Osteoblast (primary cell): Measurements from ENCODE around the gene KITLG. TPM values are rescaled to one million over a fixed set of nuclear protein-coding genes. Genes with fewer than 3 reads are reported as not detected.

ENCODE experiments used
- DNase-seq: peaks from one replicate; pipeline ENCODE4 v3.0.0; 2011; ENCODE audit warnings: low spot score, mixed read lengths; ENCODE audit not compliant: insufficient read length; ENCODE audit errors: missing footprints
- H2AFZ ChIP-seq: 2 replicates; pipeline ENCODE4 v1.6.0; 2011; ENCODE audit warnings: mild to moderate bottlenecking, low read length
- H3K27ac ChIP-seq: 2 replicates; pipeline ENCODE4 v1.5.1; 2011; ENCODE audit warnings: mild to moderate bottlenecking, low read depth, low read length, moderate library complexity
- H3K27me3 ChIP-seq: 2 replicates; pipeline ENCODE4 v1.6.0; 2012; ENCODE audit warnings: mild to moderate bottlenecking, control low read depth, inconsistent platforms, low read length, moderate library complexity; ENCODE audit not compliant: insufficient read depth
- H3K36me3 ChIP-seq: 2 replicates; pipeline ENCODE4 v1.5.1; 2011; ENCODE audit warnings: mild to moderate bottlenecking, low read length, control low read depth, moderate library complexity; ENCODE audit not compliant: insufficient read depth
- H3K4me1 ChIP-seq: 2 replicates; pipeline ENCODE4 v1.5.1; 2011; ENCODE audit warnings: mild to moderate bottlenecking, low read length, control low read depth, moderate library complexity; ENCODE audit not compliant: insufficient read depth
- H3K4me2 ChIP-seq: 2 replicates; pipeline ENCODE4 v1.6.0; 2011; ENCODE audit warnings: mild to moderate bottlenecking, low read length; ENCODE audit not compliant: insufficient read depth
- H3K4me3 ChIP-seq: fragments of 200-600 bp; sonication (generic); 3 replicates; pipeline ENCODE4 v1.5.1; 2012; ENCODE audit warnings: mild to moderate bottlenecking, low read length, inconsistent platforms; ENCODE audit not compliant: insufficient read depth
- H3K79me2 ChIP-seq: 2 replicates; pipeline ENCODE4 v1.6.0; 2012; ENCODE audit warnings: mild to moderate bottlenecking, low read length, control low read depth, inconsistent platforms; ENCODE audit not compliant: insufficient read depth
- H3K9me3 ChIP-seq: 2 replicates; pipeline ENCODE4 v1.5.1; 2011; ENCODE audit warnings: low read depth, low read length, control low read depth
- H4K20me1 ChIP-seq: 2 replicates; pipeline ENCODE4 v1.6.0; 2012; ENCODE audit warnings: mild to moderate bottlenecking, low read length, control low read depth; ENCODE audit not compliant: insufficient read depth
- CTCF ChIP-seq: IDR thresholded peaks from 2 replicates; pipeline ENCODE4 v1.5.1; 2011; ENCODE audit warnings: mild to moderate bottlenecking, low read depth, low read length, moderate library complexity; ENCODE audit errors: extremely low read depth
- total RNA-seq: library from RNA; depleted of rRNA; stranded (reverse); fragments of >200 nt; gene quantifications from 2 replicates; pipeline ENCODE4 v1.2.3, GENCODE V29; 2012

The KITLG gene
- total RNA-seq, 1 donor: 46.7 TPM

DNA sequence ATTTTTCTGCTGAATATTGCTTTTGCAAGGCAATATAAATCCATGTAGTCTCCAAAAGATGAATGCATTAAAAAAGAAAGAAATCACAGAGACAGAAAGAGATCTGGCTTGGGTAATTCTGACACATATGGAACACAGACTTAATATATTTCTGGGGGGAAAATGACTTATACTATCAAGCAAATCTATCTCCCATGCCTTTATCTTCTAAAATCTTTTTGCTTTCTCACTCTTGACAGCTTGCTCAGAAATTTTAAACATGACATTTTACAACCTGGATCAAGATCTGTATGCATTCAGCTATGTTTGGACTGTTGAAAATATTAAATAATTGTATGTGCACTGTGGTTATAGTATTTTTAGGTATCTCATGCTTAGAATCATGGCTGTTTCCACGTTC lies 73.0 kb downstream of the KITLG start:
- Histone ChIP-seq H3K4me2 (no peak overlapping the region), H4K20me1 (no peaks in the 10 kb centered on the region), H3K27ac (no peak overlapping the region), H3K4me3 (no peak overlapping the region), H3K4me1 (peaks cover 36% of the 10 kb centered on the region), H3K36me3 (peaks cover 25% of the 10 kb centered on the region), H3K27me3 (no peaks in the 10 kb centered on the region), H3K9me3 (no peaks in the 10 kb centered on the region), H2AFZ (no peak overlapping the region), H3K79me2 (peaks cover 13% of the 10 kb centered on the region)
- no peak for DNase-seq
- no peak for TF ChIP-seq CTCF

DNA sequence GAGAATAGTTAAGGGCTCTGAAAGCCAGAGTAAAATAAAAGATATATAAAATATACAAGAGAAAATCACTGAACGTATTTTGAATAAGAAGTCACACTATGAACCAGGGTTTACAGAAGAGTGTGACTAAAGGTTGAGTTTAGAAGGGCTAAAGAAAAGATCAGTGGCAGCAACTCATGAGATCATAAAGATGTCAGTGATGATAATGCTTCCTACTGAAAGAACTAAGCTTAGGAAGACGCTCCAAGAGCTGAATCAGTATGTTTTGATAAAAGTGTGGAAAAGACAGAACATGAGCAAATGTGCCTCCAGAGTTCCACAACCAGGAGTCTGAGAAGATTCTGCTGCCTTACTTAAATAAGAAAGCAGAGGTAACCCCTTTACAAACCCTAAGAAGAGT lies 74.6 kb downstream of the KITLG start:
- peak overlapping the region; percentile 3 for H3K4me2 ChIP-seq
- no peaks in the 10 kb centered on the region for H3K27me3 ChIP-seq
- peaks cover 41% of the 10 kb centered on the region for H3K4me1 ChIP-seq
- H3K9me3 ChIP-seq: no peaks in the 10 kb centered on the region
- peaks cover 11% of the 10 kb centered on the region for H3K79me2 ChIP-seq
- H3K27ac ChIP-seq: peak overlapping the region; percentile 44
- TF ChIP-seq CTCF: no peak
- no peak overlapping the region for H3K4me3 ChIP-seq
- no peaks in the 10 kb centered on the region for H4K20me1 ChIP-seq
- DNase-seq: no peak
- peaks cover 25% of the 10 kb centered on the region for H3K36me3 ChIP-seq
- H2AFZ ChIP-seq: no peak overlapping the region

DNA sequence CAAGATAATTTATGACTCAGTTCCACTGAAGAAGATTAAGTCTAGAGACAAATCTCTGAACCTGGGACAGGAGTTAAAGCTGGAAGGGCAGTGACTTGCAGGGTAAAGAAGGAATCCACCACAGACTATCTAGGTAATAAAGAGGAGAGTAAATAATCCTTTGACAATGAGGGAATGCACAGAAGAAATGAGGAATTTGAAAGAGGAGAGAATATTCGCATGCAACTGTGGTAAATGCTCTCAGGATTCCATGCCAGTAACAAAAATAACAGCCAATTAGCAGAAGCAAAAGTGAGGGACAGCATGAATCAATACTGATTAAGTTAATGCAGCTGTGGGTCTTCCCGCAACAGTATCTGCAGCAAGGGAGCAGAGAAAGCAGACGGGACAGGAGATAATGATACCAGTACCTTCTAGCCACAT lies 77.0 kb downstream of the KITLG start:
- H3K4me2 ChIP-seq: no peak overlapping the region
- H3K79me2 ChIP-seq: peaks cover 10% of the 10 kb centered on the region
- H3K4me3 ChIP-seq: no peak overlapping the region
- TF ChIP-seq CTCF: no peak
- peak overlapping the region; percentile 72 for H3K27ac ChIP-seq
- peaks cover 31% of the 10 kb centered on the region for H3K4me1 ChIP-seq
- H3K36me3 ChIP-seq: peaks cover 25% of the 10 kb centered on the region
- no peak for DNase-seq
- H4K20me1 ChIP-seq: no peaks in the 10 kb centered on the region
- no peaks in the 10 kb centered on the region for H3K9me3 ChIP-seq
- no peak overlapping the region for H2AFZ ChIP-seq
- no peaks in the 10 kb centered on the region for H3K27me3 ChIP-seq

DNA sequence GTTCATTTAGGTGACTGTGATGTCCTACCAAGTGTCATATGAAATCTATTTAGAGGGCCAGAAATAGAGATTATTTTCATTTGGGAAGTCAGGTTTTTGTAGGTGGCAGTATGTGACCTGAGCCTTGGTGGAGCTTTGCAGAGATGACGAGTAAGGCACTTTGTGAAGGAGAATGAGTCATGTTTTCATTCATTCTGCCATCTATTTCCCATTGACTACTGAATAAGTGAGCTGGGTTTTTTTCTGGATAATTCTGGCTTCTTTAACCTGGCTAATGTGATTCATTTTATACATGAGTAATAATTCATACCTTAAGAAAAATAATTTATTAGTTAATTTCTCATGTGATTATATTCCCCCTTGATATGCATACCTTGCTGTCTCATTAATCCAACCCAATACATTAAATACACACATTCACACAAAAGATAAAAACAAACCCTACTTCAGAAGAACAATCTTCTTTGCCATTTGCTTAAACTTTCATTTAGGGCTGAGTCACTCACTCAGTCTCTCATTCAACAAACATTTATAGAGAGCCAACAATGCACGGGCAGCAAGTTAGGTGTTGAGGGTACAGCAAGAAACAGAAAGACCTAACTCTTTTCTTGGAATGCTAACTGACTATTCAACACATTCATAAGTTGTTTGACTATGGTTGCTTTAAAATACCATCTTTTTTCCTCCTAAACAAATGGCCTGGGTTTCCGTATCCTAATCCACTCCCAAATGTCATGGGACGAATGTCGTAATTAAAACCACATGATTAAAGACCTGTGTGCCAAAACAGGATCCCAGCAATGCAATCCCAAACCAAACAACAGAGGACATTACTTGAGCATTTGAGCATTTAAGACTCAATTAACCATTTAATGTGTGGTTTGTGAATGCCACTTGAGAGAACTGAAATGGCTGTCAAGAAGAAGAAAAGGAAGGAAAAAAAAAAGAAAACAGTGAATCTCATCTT lies 78.0 kb downstream of the KITLG start:
- Histone ChIP-seq H3K9me3 (no peaks in the 10 kb centered on the region), H3K36me3 (peaks cover 19% of the 10 kb centered on the region), H3K79me2 (peaks cover 6% of the 10 kb centered on the region), H2AFZ (peak overlapping the region; percentile 39), H3K4me1 (peaks cover 32% of the 10 kb centered on the region), H3K27ac (peak overlapping the region; percentile 72), H3K4me2 (peak overlapping the region; percentile 25), H3K4me3 (no peak overlapping the region), H3K27me3 (no peaks in the 10 kb centered on the region), H4K20me1 (no peaks in the 10 kb centered on the region)
- no peak for DNase-seq
- no peak for TF ChIP-seq CTCF
